Gastrocnemius medialis (tissue), 4 donors: Measurements from ENCODE around the gene TPK1.

Experiments
- CTCF ChIP-seq, 5 experiments: fragments of 450-650 bp in 3 of 5; fragments of 200-600 bp in 2 of 5; sonication (generic) in 2 of 5; IDR thresholded peaks in 4 of 5; conservative IDR thresholded peaks in 1 of 5; 1 replicate in 4 of 5; 2 replicates in 1 of 5; pipeline ENCODE4 v1.5.1; 2016 to 2019; ENCODE audit warnings: antibody characterized with exemption in 5 of 5, mild to moderate bottlenecking in 3 of 5, moderate library complexity in 3 of 5
- POLR2A ChIP-seq, 2 donors: fragments of 450-650 bp; IDR thresholded peaks; one replicate each; pipeline ENCODE4 v1.6.1; 2017; ENCODE audit warnings: antibody characterized with exemption in 2 of 2, mild to moderate bottlenecking in 2 of 2, moderate library complexity in 2 of 2

- TF ChIP-seq CTCF (IDR thresholded peaks at IDR 0.05 in 4 of 5, conservative IDR thresholded peaks at IDR 0.05 in 1 of 5) (no peak), POLR2A (IDR thresholded peaks at IDR 0.05) (no peak)
These were observed 346.3 kb downstream of the TPK1 start for GRCh38 chr7:144489504-144489903.
